Measurements from ENCODE around the gene ADAD2. TPM values are rescaled to one million over a fixed set of nuclear protein-coding genes. Genes with fewer than 3 reads are reported as not detected.

The ADAD2 gene
- total RNA-seq, 1 donor = not detected

- no peak for DNase-seq (ENCODE audit: low read depth in 2 of 3, low spot score in 2 of 3)
Measured at GRCh38 chr16:84244728-84245127, 53.8 kb downstream of the ADAD2 start.

GRCh38 chr16:84245956-84246678 lies 55.2 kb downstream of the ADAD2 start:
- DNase-seq (ENCODE audit: low read depth in 2 of 3, low spot score in 2 of 3) = no peak

- no peak for DNase-seq (ENCODE audit: low read depth in 2 of 3, low spot score in 2 of 3)
Measured at GRCh38 chr16:84246679-84247077, 55.7 kb downstream of the ADAD2 start.

Other genes with a start within 250 kb of the ADAD2 start
- gene OSGIN1, start 237.9 kb upstream of the ADAD2 start, total RNA-seq = 0.81 TPM
- not detected for gene NECAB2, start 222.9 kb upstream of the ADAD2 start, total RNA-seq
- not detected for gene SLC38A8, start 148.4 kb upstream of the ADAD2 start, total RNA-seq
- gene MBTPS1, start 74.2 kb upstream of the ADAD2 start, total RNA-seq = 52.8 TPM
- gene HSDL1, start 46.0 kb upstream of the ADAD2 start, total RNA-seq = 9.4 TPM
- gene DNAAF1, start 45.8 kb upstream of the ADAD2 start, total RNA-seq = under 0.01 TPM
- gene TAF1C, start 4.1 kb upstream of the ADAD2 start, total RNA-seq = 45.5 TPM
- gene KCNG4, start 48.9 kb downstream of the ADAD2 start, total RNA-seq = not detected
- 2.4 TPM for gene WFDC1, start 103.7 kb downstream of the ADAD2 start, total RNA-seq
- under 0.01 TPM for gene ATP2C2, start 177.4 kb downstream of the ADAD2 start, total RNA-seq